H1 (cell line): ENCODE data around the gene SPPL3. TPM values are rescaled to one million over a fixed set of nuclear protein-coding genes. Genes with fewer than 3 reads are reported as not detected.

Experiments
- CTCF ChIA-PET: fragments of 300-600 bp; sonication (Branson Sonifier 250); formaldehyde crosslinking; loops from one replicate; lab custom pipeline; 2021; ENCODE audit not compliant: partially characterized antibody; lab: Charles Lee
- POLR2A ChIA-PET: fragments of 300-600 bp; sonication (Branson Sonifier 250); formaldehyde crosslinking; loops from one replicate; lab custom pipeline; 2021; ENCODE audit warnings: inconsistent platforms; ENCODE audit not compliant: partially characterized antibody; lab: Charles Lee
- DNase-seq, 2 experiments: peaks; one replicate each; pipeline versions ENCODE4 v3.0.0 to v3.0.0-alpha.2; 2010 to 2022; ENCODE audit warnings: low spot score in 2 of 2, low read depth in 1 of 2, mixed read lengths in 1 of 2
- FAIRE-seq: peaks from 2 replicates; lab custom pipeline; 2011; peaks lifted over from hg19 to GRCh38; lab: Jason Lieb, UNC
- H2AFZ ChIP-seq: 2 replicates; pipeline ENCODE4 v1.8.1; 2012; ENCODE audit warnings: low read length, inconsistent platforms
- H2AK5ac ChIP-seq: 2 replicates; pipeline ENCODE4 v1.6.1; 2013; ENCODE audit warnings: low read depth, low read length
- H2BK120ac ChIP-seq: replicated peaks from 2 replicates; pipeline ENCODE3; 2013; ENCODE audit warnings: low read depth, low read length, inconsistent platforms
- H2BK12ac ChIP-seq: 2 replicates; pipeline ENCODE4 v1.6.1; 2013; ENCODE audit warnings: low read depth, low read length
- H2BK15ac ChIP-seq: 2 replicates; pipeline ENCODE4 v1.6.1; 2013; ENCODE audit warnings: low read length
- H2BK20ac ChIP-seq: 2 replicates; pipeline ENCODE4 v1.6.1; 2013; ENCODE audit warnings: low read length
- H2BK5ac ChIP-seq: 2 replicates; pipeline ENCODE4 v1.6.1; 2013; ENCODE audit warnings: low read depth, low read length
- H3K14ac ChIP-seq: 2 replicates; pipeline ENCODE4 v1.6.1; 2013; ENCODE audit warnings: inconsistent platforms; ENCODE audit not compliant: insufficient read length
- H3K18ac ChIP-seq: 2 replicates; pipeline ENCODE4 v1.6.1; 2013; ENCODE audit warnings: low read length; ENCODE audit errors: extremely low read depth
- H3K23ac ChIP-seq: 2 replicates; pipeline ENCODE4 v1.6.1; 2013; ENCODE audit warnings: inconsistent platforms; ENCODE audit not compliant: insufficient read length
- H3K23me2 ChIP-seq: 2 replicates; pipeline ENCODE4 v1.6.1; 2013; ENCODE audit warnings: low read depth, low read length
- H3K27ac ChIP-seq: 2 replicates; pipeline ENCODE4 v1.6.1; 2011; ENCODE audit warnings: low read depth, low read length, inconsistent platforms
- H3K27me3 ChIP-seq, 4 experiments: replicated peaks in 1 of 4; 1 replicate in 1 of 4; 2 replicates in 3 of 4; pipeline versions ENCODE4 v1.6.1 to v1.8.1; 2011 to 2013; ENCODE audit warnings: low read length in 3 of 4, mild to moderate bottlenecking in 3 of 4, inconsistent platforms in 2 of 4, mixed read lengths in 2 of 4, moderate library complexity in 1 of 4; ENCODE audit not compliant: control insufficient read depth in 3 of 4, insufficient read depth in 3 of 4; ENCODE audit errors: extremely low read depth in 1 of 4
- H3K36me3 ChIP-seq, 4 experiments: 2 replicates each; pipeline versions ENCODE4 v1.6.1 to v1.8.1; 2011 to 2013; ENCODE audit warnings: mild to moderate bottlenecking in 4 of 4, low read length in 3 of 4, moderate library complexity in 2 of 4, control low read depth in 1 of 4, inconsistent platforms in 1 of 4; ENCODE audit not compliant: insufficient read depth in 4 of 4, control insufficient read depth in 2 of 4
- H3K4ac ChIP-seq: replicated peaks from 2 replicates; pipeline ENCODE3; 2013; ENCODE audit warnings: low read length, low read depth, mixed read lengths, inconsistent platforms; ENCODE audit not compliant: insufficient read length
- H3K4me1 ChIP-seq, 4 experiments: replicated peaks in 1 of 4; 1 replicate in 1 of 4; 2 replicates in 3 of 4; pipeline versions ENCODE4 v1.6.1 to v1.8.1; 2011 to 2013; ENCODE audit warnings: low read length in 3 of 4, inconsistent platforms in 2 of 4, mixed read lengths in 1 of 4; ENCODE audit not compliant: insufficient read depth in 4 of 4, control insufficient read depth in 3 of 4
- H3K4me2 ChIP-seq, 2 experiments: 2 replicates each; pipeline versions ENCODE4 v1.6.1 to v1.8.1; 2011 to 2013; ENCODE audit warnings: low read depth in 2 of 2, low read length in 2 of 2, control low read depth in 1 of 2, inconsistent platforms in 1 of 2, mild to moderate bottlenecking in 1 of 2; ENCODE audit not compliant: insufficient read depth in 1 of 2
- H3K4me3 ChIP-seq, 4 experiments: fragments of 200-600, 300-600 bp in 1 of 4; sonication (generic), shearing (Covaris generic), sonication (Bioruptor Twin) in 1 of 4; 2 replicates each; pipeline versions ENCODE4 v1.5.1 to v1.8.1; 2011 to 2016; ENCODE audit warnings: low read length in 4 of 4, low read depth in 3 of 4, control low read depth in 2 of 4, inconsistent platforms in 2 of 4, mild to moderate bottlenecking in 2 of 4, mixed read lengths in 1 of 4, moderate library complexity in 1 of 4; ENCODE audit not compliant: insufficient read depth in 2 of 4; ENCODE audit errors: extremely low read depth in 1 of 4
- H3K56ac ChIP-seq: replicated peaks from 2 replicates; pipeline ENCODE3; 2013; ENCODE audit warnings: low read depth, mild to moderate bottlenecking, mixed read lengths, low read length, inconsistent platforms; ENCODE audit not compliant: insufficient read length
- H3K79me1 ChIP-seq: 2 replicates; pipeline ENCODE4 v1.6.1; 2013; ENCODE audit warnings: low read depth, low read length, control low read depth
- H3K79me2 ChIP-seq, 2 experiments: 2 replicates each; pipeline versions ENCODE4 v1.6.1 to v1.8.1; 2012 to 2013; ENCODE audit warnings: low read length in 2 of 2, mild to moderate bottlenecking in 2 of 2, inconsistent platforms in 1 of 2; ENCODE audit not compliant: insufficient read depth in 2 of 2, control insufficient read depth in 1 of 2
- H3K9ac ChIP-seq, 4 experiments: replicated peaks in 1 of 4; 1 replicate in 1 of 4; 2 replicates in 3 of 4; pipeline versions ENCODE4 v1.6.1 to v1.8.1; 2011 to 2013; ENCODE audit warnings: low read depth in 3 of 4, low read length in 3 of 4, control low read depth in 2 of 4, mild to moderate bottlenecking in 2 of 4, moderate library complexity in 2 of 4, inconsistent platforms in 1 of 4; ENCODE audit errors: extremely low read depth in 1 of 4
- H3K9me3 ChIP-seq, 2 experiments: 2 replicates each; pipeline versions ENCODE4 v1.6.1 to v1.8.1; 2012 to 2013; ENCODE audit warnings: mild to moderate bottlenecking in 2 of 2, moderate library complexity in 2 of 2, control low read depth in 1 of 2, inconsistent platforms in 1 of 2, low read depth in 1 of 2, low read length in 1 of 2, mixed read lengths in 1 of 2; ENCODE audit not compliant: insufficient read depth in 2 of 2
- H4K20me1 ChIP-seq, 2 experiments: replicated peaks in 1 of 2; 2 replicates each; pipeline versions ENCODE3 to v1.8.1; 2011 to 2013; ENCODE audit warnings: inconsistent platforms in 2 of 2, low read length in 2 of 2, mild to moderate bottlenecking in 1 of 2; ENCODE audit not compliant: insufficient read depth in 2 of 2, control insufficient read depth in 1 of 2
- H4K5ac ChIP-seq: 2 replicates; pipeline ENCODE4 v1.6.1; 2013; ENCODE audit warnings: low read length, low read depth, mixed read lengths, inconsistent platforms; ENCODE audit not compliant: insufficient read length
- H4K8ac ChIP-seq: 2 replicates; pipeline ENCODE4 v1.8.0; 2013; ENCODE audit warnings: mild to moderate bottlenecking, moderate library complexity, low read length, inconsistent platforms; ENCODE audit not compliant: insufficient read depth; ENCODE audit errors: extremely low read depth
- H4K91ac ChIP-seq: replicated peaks from 2 replicates; pipeline ENCODE3; 2013; ENCODE audit warnings: low read length, mixed read lengths, inconsistent platforms; ENCODE audit not compliant: insufficient read length
- ZNF274 ChIP-seq: IDR thresholded peaks from 2 replicates; pipeline ENCODE4 v1.7.0; 2012; ENCODE audit warnings: low read length, borderline replicate concordance; ENCODE audit errors: extremely low read depth
- WGBS, 2 experiments: shearing (Covaris generic) in 1 of 2; methylation state at CpG; one replicate each; pipeline versions ENCODE4 v1.1.6 to v1.1.7; 2013 to 2015; ENCODE audit warnings: low lambda C conversion rate in 2 of 2, mixed read lengths in 2 of 2, inconsistent platforms in 1 of 2, low coverage in 1 of 2, missing lambda C conversion rate in 1 of 2; ENCODE audit not compliant: insufficient replicate concordance in 2 of 2, insufficient coverage in 1 of 2, insufficient read length in 1 of 2; ENCODE audit errors: extremely low coverage in 1 of 2, missing lambda C conversion rate in 1 of 2; 5-methylcytosine and 5-hydroxymethylcytosine counted together
- polyA plus RNA-seq, 7 experiments: library from polyadenylated mRNA; depleted of rRNA in 3 of 7; stranded (reverse) in 5 of 7; unstranded in 2 of 7; fragments of >200 nt in 5 of 7; fragments of 200-250 nt in 2 of 7; gene quantifications; 1 replicate in 5 of 7; 2 replicates in 1 of 7; 4 replicates in 1 of 7; pipeline versions ENCODE4 v1.2.1 to v1.2.3, GENCODE V29; 2011 to 2013; ENCODE audit warnings: missing spikeins in 2 of 7, mixed read lengths in 2 of 7
- total RNA-seq: library from RNA; stranded (reverse); fragmentation: NEBNext Ultra II Directional; extraction: Animal tissue kit (Norgen Biotek cat#: 25700); gene quantifications from 2 replicates; pipeline ENCODE4 v1.2.1, GENCODE V29; 2021

Gene SPPL3
- total and polyA plus RNA-seq, 2 of the 8 experiments (the other 6 are each of a cell fraction or from before 2014, with no cell fraction given) = 27.3 to 48.4 TPM

DNA sequence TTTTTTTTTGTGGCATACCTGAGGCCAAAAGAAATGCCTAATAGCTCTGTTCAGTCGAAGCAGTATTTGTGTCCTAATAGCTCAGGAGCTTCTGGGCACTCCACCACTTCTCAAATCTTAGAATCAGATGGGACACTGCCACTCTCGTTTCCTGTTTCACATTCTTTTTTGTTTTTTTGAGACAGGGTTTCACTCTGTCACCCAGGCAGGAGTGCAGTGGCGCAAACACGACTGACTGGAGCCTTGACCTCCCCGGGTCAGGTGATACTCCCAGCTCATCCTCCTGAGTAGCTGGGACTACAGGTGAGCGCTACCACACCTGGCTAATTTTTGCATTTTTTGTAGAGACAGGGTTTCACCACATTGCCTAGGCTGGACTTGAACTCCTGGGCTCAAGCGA lies 52.7 kb downstream of the SPPL3 start:
- no peaks in the 10 kb centered on the region for H3K9me3 ChIP-seq
- H2AFZ ChIP-seq = no peak overlapping the region
- H3K14ac ChIP-seq = no peak overlapping the region
- no peak overlapping the region for H3K4me3 ChIP-seq
- no peak overlapping the region for H3K56ac ChIP-seq
- ChIA-PET CTCF (interaction anchor here (0.6 kb wide), 1 partner anchor 203 kb away, joined by 3 read pairs; no protein-coding TSS in a partner anchor), POLR2A (interaction anchor here (0.9 to 1.1 kb wide), 3 partner anchors 11 to 37 kb away, joined by 3 to 6 read pairs (median 3); no protein-coding TSS in a partner anchor)
- H4K91ac ChIP-seq = no peak overlapping the region
- no peak for FAIRE-seq
- 93% methylated on average over 7 of the region's 7 CpGs; no CpG with 5 or more reads in 1 of the 2 experiments for whole genome bisulfite sequencing, 2 experiments
- H3K79me1 ChIP-seq = peaks cover 6% of the 10 kb centered on the region
- no peak overlapping the region for H2BK20ac ChIP-seq
- no peak overlapping the region for H3K27ac ChIP-seq
- no peak overlapping the region for H2BK12ac ChIP-seq
- no peaks in the 10 kb centered on the region for H3K36me3 ChIP-seq
- H3K23me2 ChIP-seq = no peaks in the 10 kb centered on the region
- no peak overlapping the region for H4K5ac ChIP-seq
- H3K27me3 ChIP-seq = no peaks in the 10 kb centered on the region
- H2BK120ac ChIP-seq = no peak overlapping the region
- H3K4ac ChIP-seq = no peak overlapping the region
- no peak overlapping the region for H3K23ac ChIP-seq
- no peak for DNase-seq
- peaks cover 0 to 46% of the 10 kb centered on the region in 2 experiments; a peak in 3 of 4 replicates for H3K79me2 ChIP-seq
- no peak overlapping the region for H3K9ac ChIP-seq
- no peak overlapping the region for H4K8ac ChIP-seq
- no peak overlapping the region for H2AK5ac ChIP-seq
- H4K20me1 ChIP-seq = peaks cover 0 to under 1% of the 10 kb centered on the region in 2 experiments
- no peak overlapping the region; the same call in 1 of the 2 replicates for H2BK5ac ChIP-seq
- no peak overlapping the region for H3K18ac ChIP-seq
- H3K4me2 ChIP-seq = no peak overlapping the region
- H2BK15ac ChIP-seq = no peak overlapping the region
- H3K4me1 ChIP-seq = no peaks in the 10 kb centered on the region
- TF ChIP-seq ZNF274 = no peak
